Fibroblast of lung (primary cell): ENCODE measurements around the gene BPIFB3.

Source experiments
- EZH2 ChIP-seq: IDR thresholded peaks from 2 replicates; pipeline ENCODE4 v1.5.1; 2012; ENCODE audit warnings: low read length, control low read depth, mild to moderate bottlenecking; ENCODE audit errors: missing control alignments
- TF ChIP-seq, protein P1 (sequence below), 2 donors: IDR thresholded peaks in 1 of 2; conservative IDR thresholded peaks in 1 of 2; 1 replicate in 1 of 2; 2 replicates in 1 of 2; pipeline ENCODE4 v1.5.1; 2011 to 2012; ENCODE audit warnings: low read length in 2 of 2, control low read depth in 1 of 2, inconsistent platforms in 1 of 2, low read depth in 1 of 2, mild to moderate bottlenecking in 1 of 2

DNA sequence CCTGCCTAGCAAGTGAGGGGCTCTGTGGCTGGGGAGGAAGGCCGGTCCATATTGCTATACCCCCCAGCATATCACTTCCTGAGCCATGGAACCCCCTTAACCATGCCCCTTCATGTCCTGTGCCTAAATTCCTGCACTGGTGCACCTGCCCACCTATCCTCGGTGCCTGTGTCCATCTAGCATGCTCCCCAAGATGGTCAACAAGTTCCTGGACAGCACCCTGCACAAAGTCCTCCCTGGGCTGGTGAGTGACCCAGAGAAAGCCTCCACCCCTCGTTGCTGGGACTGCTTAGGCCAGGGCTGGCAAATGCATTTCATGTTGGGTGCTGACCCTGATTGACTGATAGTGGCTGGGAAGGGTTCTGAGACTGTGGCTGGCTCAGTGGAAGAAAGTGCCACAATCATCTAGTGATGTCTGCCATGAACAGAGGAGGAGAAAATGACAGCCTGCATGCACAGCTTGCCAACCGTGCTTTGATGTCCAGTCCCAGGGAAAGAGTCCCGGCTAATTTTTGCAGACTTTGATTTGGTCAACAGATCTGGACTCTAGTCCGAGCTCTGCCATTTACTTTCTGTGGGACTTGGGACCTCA lies 18.7 kb upstream of the BPIFB3 start:
- TF ChIP-seq, protein P1, sequence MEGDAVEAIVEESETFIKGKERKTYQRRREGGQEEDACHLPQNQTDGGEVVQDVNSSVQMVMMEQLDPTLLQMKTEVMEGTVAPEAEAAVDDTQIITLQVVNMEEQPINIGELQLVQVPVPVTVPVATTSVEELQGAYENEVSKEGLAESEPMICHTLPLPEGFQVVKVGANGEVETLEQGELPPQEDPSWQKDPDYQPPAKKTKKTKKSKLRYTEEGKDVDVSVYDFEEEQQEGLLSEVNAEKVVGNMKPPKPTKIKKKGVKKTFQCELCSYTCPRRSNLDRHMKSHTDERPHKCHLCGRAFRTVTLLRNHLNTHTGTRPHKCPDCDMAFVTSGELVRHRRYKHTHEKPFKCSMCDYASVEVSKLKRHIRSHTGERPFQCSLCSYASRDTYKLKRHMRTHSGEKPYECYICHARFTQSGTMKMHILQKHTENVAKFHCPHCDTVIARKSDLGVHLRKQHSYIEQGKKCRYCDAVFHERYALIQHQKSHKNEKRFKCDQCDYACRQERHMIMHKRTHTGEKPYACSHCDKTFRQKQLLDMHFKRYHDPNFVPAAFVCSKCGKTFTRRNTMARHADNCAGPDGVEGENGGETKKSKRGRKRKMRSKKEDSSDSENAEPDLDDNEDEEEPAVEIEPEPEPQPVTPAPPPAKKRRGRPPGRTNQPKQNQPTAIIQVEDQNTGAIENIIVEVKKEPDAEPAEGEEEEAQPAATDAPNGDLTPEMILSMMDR (conservative IDR thresholded peaks at IDR 0.05 in 1 of 2, IDR thresholded peaks at IDR 0.05 in 1 of 2; ENCODE audit: low read depth in 1 of 2, low read length in 2 of 2): no peak
- TF ChIP-seq EZH2: no peak
